Measurements from ENCODE around the gene ZSWIM8.
"Not testable (repeated sequence)": the region's sequence is repeated elsewhere in the genome, so short reads cannot be mapped to it uniquely, and the experiment has no call there.

Gene ZSWIM8

GRCh38 chr10:73773152-73773879, 12.1 kb upstream of the ZSWIM8 start:
- no peak for DNase-seq

GRCh38 chr10:73774637-73775036, 10.8 kb upstream of the ZSWIM8 start:
- DNase-seq = no peak

- DNase-seq = no peak
Measured at GRCh38 chr10:73779018-73779417, 6.4 kb upstream of the ZSWIM8 start.

- no peak for DNase-seq
Measured at GRCh38 chr10:73779539-73780197, 5.7 kb upstream of the ZSWIM8 start.

GRCh38 chr10:73780301-73780700, 5.1 kb upstream of the ZSWIM8 start:
- DNase-seq = no peak

GRCh38 chr10:73780966-73781365, 4.4 kb upstream of the ZSWIM8 start:
- DNase-seq = no peak

GRCh38 chr10:73781548-73781878, 3.9 kb upstream of the ZSWIM8 start:
- no peak for DNase-seq

- DNase-seq = peak; percentile 74
Measured at GRCh38 chr10:73781879-73782748, 3.3 kb upstream of the ZSWIM8 start, which contains the start of gene CHCHD1. CHCHD1 (plus strand) TSS chr10:73782048; CDS start chr10:73782076, 28 bp downstream.

GRCh38 chr10:73782749-73783085, 2.7 kb upstream of the ZSWIM8 start:
- DNase-seq = no peak

GRCh38 chr10:73785721-73786511, 510 bp downstream of the ZSWIM8 start:
- no peak for DNase-seq

GRCh38 chr10:73786512-73786885, 1.1 kb downstream of the ZSWIM8 start:
- no peak for DNase-seq

- not testable (repeated sequence) for DNase-seq
Measured at GRCh38 chr10:73787031-73787800, 1.8 kb downstream of the ZSWIM8 start.

- no peak for DNase-seq
Measured at GRCh38 chr10:73788864-73789658, 3.7 kb downstream of the ZSWIM8 start.

- no peak for DNase-seq
Measured at GRCh38 chr10:73789659-73790055, 4.3 kb downstream of the ZSWIM8 start.

- DNase-seq = no peak
Measured at GRCh38 chr10:73790886-73791625, 5.7 kb downstream of the ZSWIM8 start.

- DNase-seq = no peak
Measured at GRCh38 chr10:73791871-73792400, 6.5 kb downstream of the ZSWIM8 start.

- DNase-seq = no peak
Measured at GRCh38 chr10:73793456-73793855, 8.1 kb downstream of the ZSWIM8 start.

GRCh38 chr10:73795491-73795890, 10.1 kb downstream of the ZSWIM8 start:
- not testable (repeated sequence) for DNase-seq

- DNase-seq = not testable (repeated sequence)
Measured at GRCh38 chr10:73796035-73796434, 10.6 kb downstream of the ZSWIM8 start.

- no peak for DNase-seq
Measured at GRCh38 chr10:73796766-73797165, 11.4 kb downstream of the ZSWIM8 start.
